K562 (cell line): ENCODE data around the gene HES5. TPM values are rescaled to one million over a fixed set of nuclear protein-coding genes. Genes with fewer than 3 reads are reported as not detected.

Source experiments
- ASH1L ChIP-seq: fragments of 450-650 bp; IDR thresholded peaks from 2 replicates; pipeline ENCODE4 v1.6.1; 2018; ENCODE audit warnings: borderline replicate concordance, mild to moderate bottlenecking, low read depth; ENCODE audit not compliant: partially characterized antibody
- CHD1 ChIP-seq: fragments of 200-600 bp; sonication (generic); IDR thresholded peaks from one replicate; pipeline ENCODE4 v1.6.1; 2012; ENCODE audit warnings: mild to moderate bottlenecking, moderate library complexity, low read length, inconsistent platforms
- CTCF ChIP-seq, 3 experiments: IDR thresholded peaks in 2 of 3; conservative IDR thresholded peaks in 1 of 3; 2 replicates each; pipeline ENCODE4 v1.5.1; 2011 to 2012; ENCODE audit warnings: low read length in 3 of 3, mild to moderate bottlenecking in 3 of 3, control low read depth in 2 of 3, improper control_type of control experiment in 1 of 3, inconsistent platforms in 1 of 3, low read depth in 1 of 3, mixed read lengths in 1 of 3, moderate library complexity in 1 of 3; ENCODE audit not compliant: insufficient read depth in 2 of 3
- GABPB2 ChIP-seq: fragments of 250-450 bp; sonication (Bioruptor Pico); conservative IDR thresholded peaks from 2 replicates; pipeline ENCODE4 v1.5.1; 2021; ENCODE audit warnings: mild to moderate bottlenecking
- KDM1A ChIP-seq, 2 experiments: fragments of 450-650 bp; IDR thresholded peaks; 2 replicates each; pipeline ENCODE4 v1.6.1; 2016; ENCODE audit warnings: mild to moderate bottlenecking in 2 of 2
- L3MBTL2 ChIP-seq: fragments of 450-650 bp; IDR thresholded peaks from 2 replicates; pipeline ENCODE4 v1.6.1; 2016; ENCODE audit warnings: mild to moderate bottlenecking, moderate library complexity
- MEF2A ChIP-seq: IDR thresholded peaks from 2 replicates; pipeline ENCODE4 v1.6.1; 2011; ENCODE audit warnings: low read depth, mild to moderate bottlenecking, low read length, moderate library complexity; ENCODE audit not compliant: control insufficient read depth
- NR2C2 ChIP-seq, 2 experiments: fragments of 200-800 bp in 1 of 2; sonication (Bioruptor generic) in 1 of 2; sonication (generic) in 1 of 2; formaldehyde crosslinking in 1 of 2; IDR thresholded peaks; 2 replicates each; pipeline versions ENCODE4 v1.6.1 to v1.8.0; 2016 to 2022; ENCODE audit warnings: mild to moderate bottlenecking in 1 of 2, missing compliant biosample characterization in 1 of 2, missing genetic modification characterization in 1 of 2, missing genetic modification reagents in 1 of 2
- RB1 ChIP-seq: fragments of 450-650 bp; IDR thresholded peaks from 2 replicates; pipeline ENCODE4 v1.6.1; 2017; ENCODE audit warnings: low read depth, mild to moderate bottlenecking
- RBM15 ChIP-seq: fragments of 200-400 bp; formaldehyde crosslinking; IDR thresholded peaks from 2 replicates; pipeline ENCODE4 v1.6.1; 2018; ENCODE audit warnings: mild to moderate bottlenecking, low read length, moderate library complexity; ENCODE audit not compliant: insufficient read depth
- RFX5 ChIP-seq: IDR thresholded peaks from 2 replicates; pipeline ENCODE4 v1.6.1; 2011; ENCODE audit warnings: low read depth, mild to moderate bottlenecking, improper control_type of control experiment, low read length
- TFAP4 ChIP-seq: sonication (generic); formaldehyde crosslinking; IDR thresholded peaks from 2 replicates; pipeline ENCODE4 v1.8.0; 2022; ENCODE audit warnings: missing genetic modification reagents, mild to moderate bottlenecking, moderate library complexity, borderline replicate concordance
- ZNF175 ChIP-seq: fragments of 200-800 bp; sonication (Bioruptor generic); IDR thresholded peaks from 2 replicates; pipeline ENCODE4 v1.6.1; 2016; ENCODE audit warnings: low read depth, mild to moderate bottlenecking, missing genetic modification characterization, missing compliant biosample characterization
- polyA plus RNA-seq, 8 experiments: library from polyadenylated mRNA; depleted of rRNA in 4 of 8; stranded (reverse) in 5 of 8; unstranded in 3 of 8; fragments of >200 nt; fragmentation: Nextera tagmentation in 2 of 8; fragmentation: Illumina TruSeq in 1 of 8; extraction: Ambion mirVana in 2 of 8; extraction: Trizol in 1 of 8; gene quantifications; 2 replicates each; pipeline versions ENCODE4 v1.2.1 to v1.2.3, GENCODE V29; 2011 to 2014; ENCODE audit warnings: inconsistent platforms in 1 of 8, missing spikeins in 1 of 8
- total RNA-seq, 7 experiments: library from RNA; depleted of rRNA in 6 of 7; stranded (reverse); fragments of >200 nt in 6 of 7; fragmentation: Illumina TruSeq in 2 of 7; extraction: Trizol in 2 of 7; gene quantifications; 2 replicates each; pipeline versions ENCODE4 v1.2.1 to v1.2.3, GENCODE V29; 2011 to 2021; ENCODE audit warnings: low replicate concordance in 1 of 7

HES5 gene
- total and polyA plus RNA-seq, 9 of the 15 experiments (the other 6 are each of a cell fraction or from before 2014, with no cell fraction given) = not detected

- TF ChIP-seq CTCF (IDR thresholded peaks at IDR 0.05 in 2 of 3, conservative IDR thresholded peaks at IDR 0.05 in 1 of 3; ENCODE audit: insufficient read depth in 2 of 3, low read depth in 1 of 3, low read length in 3 of 3) (peak; percentile 58 to 71 (median 64)), RB1 (0 out of 2 replicates have a peak, but pooled peaks have one; percentile 19), CHD1 (no peak), GABPB2 (CRISPR knock-in tag) (no peak), MEF2A (no peak), NR2C2 (CRISPR knock-in tag; IDR thresholded peaks at IDR 0.05) (no peak), NR2C2 (tag; IDR thresholded peaks at IDR 0.05) (no peak), L3MBTL2 (no peak), ASH1L (no peak), ZNF175 (no peak), RFX5 (no peak), KDM1A (IDR thresholded peaks at IDR 0.05) (peak in 1 of 2 experiments; percentile 64; a peak in 2 of 4 replicates), TFAP4 (peak; percentile 42; the same call in 1 of the 2 replicates), RBM15 (no peak)
- TF ChIP-seq, all 486 proteins: peak for 13
Measured at GRCh38 chr1:2539312-2539907, 9.3 kb upstream of the HES5 start (continued).
